GM18511 (cell line): ENCODE results near the gene LRRC1.
A peak's percentile ranks its signal among the peaks of the same experiment; 100 is the strongest.

Experiments used
- ATAC-seq: cut with Tn5 transposase; IDR thresholded peaks from one replicate; pipeline ENCODE4 v1.9.1; 2021; ENCODE audit warnings: mild to moderate bottlenecking, moderate library complexity; ENCODE audit not compliant: unreplicated experiment

LRRC1 gene

DNA sequence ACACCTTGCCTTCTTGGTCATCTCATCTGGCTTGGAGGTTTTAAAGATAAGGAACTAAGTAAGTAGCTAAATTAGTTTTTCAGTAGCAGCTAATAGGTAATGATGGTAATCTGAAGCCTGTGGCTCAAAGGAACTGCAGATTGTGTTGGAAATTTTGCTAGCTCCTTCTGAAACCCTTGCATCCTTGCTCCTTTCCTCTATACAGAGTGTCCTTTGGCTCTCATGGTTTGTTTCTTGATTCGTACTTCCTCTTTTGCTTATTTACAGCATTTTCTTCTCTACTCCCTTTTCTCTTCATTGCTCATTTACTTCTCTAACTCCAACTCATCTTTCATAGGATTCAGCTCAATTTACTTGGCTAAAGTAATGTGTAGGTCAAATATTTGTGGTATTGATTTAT is 19.0 kb downstream of the LRRC1 start:
- ATAC-seq = no peak

DNA sequence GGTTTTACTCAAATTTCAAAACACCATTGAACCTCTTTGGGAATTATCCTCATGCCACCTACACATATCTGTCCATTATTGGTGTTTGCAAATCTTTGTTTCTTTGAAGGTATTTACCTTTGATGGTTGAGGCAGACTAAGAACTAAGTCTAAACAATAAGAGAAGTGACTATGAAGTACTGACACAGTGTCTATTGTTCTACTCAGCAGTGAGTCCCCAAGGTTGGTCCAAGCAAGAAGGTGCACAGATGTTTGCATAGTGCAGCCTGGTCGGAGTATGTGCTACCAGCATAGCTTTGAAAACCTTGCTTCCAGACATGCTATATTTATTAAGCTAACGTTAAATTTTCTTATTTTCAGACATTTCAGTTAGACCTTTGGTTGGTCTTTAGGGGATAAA is 19.5 kb downstream of the LRRC1 start:
- no peak for ATAC-seq

DNA sequence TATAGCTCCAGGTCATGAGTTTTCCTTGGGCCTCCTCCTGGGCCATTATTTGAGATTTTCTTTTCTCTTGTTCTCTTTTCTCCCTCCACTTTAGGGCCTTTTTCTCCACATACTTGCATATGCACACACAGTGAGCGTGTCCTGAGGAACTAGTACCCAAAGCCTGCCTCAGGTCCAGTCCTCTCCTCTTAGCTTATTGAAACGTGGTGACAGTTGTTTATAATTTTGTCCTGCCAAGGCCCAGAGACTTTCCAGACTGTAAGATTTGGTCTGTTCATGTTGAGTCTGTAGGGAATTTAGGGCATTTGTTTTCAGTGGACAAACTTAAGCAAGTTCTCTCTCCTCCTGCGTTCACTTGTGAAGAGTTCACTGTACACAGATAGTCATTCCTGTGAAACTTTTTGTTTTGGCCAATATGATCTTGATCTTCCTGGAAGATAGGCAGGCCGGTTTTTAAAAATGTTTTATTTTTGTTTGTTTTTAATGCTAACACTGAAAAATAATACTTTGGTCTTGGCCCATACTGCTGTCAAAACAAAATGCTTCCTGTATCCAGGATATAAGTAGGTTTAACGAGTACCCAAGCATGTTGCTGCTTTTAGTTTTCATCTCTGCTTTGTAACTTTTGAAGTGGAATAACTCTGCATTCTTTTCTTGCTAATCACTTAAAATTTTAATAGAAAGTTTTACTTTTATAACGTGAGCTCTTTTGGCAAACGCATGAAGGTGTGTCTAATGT is 20.7 kb downstream of the LRRC1 start:
- no peak for ATAC-seq

DNA sequence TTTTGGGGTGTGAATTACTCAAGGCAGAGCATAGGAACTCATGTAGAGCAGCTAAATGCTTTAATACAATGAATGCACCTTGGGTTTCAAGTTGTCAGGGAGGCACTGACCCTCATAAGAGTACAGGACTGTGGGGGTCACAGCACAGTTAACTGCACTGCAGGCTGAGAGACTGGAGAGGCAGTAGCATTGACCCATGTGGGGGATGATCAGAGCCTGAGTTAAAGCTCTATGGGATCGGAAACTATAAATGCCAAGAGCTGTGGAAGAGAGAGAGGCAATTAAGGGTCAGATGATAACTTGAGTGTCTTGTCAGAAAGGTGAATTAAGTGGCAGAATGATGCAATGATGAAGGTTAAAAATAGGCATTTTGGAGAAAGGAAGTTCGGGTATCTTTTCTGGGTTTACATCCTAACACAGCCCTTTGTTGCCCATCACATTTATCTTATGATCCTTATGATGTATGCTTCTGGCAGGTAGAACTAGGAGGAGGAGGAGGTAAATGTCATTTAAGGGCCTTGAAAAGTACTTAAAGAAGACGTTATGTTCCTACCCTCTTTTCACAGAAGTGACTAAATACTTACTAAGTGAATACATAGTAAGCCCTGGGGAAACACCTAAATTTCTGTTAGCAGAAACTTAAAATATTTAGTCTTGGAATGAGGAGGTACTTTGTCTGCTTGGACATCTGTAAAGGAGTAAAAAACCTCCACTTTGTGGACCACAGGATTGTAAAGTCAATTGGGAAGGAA is 24.2 kb downstream of the LRRC1 start:
- ATAC-seq = no peak

DNA sequence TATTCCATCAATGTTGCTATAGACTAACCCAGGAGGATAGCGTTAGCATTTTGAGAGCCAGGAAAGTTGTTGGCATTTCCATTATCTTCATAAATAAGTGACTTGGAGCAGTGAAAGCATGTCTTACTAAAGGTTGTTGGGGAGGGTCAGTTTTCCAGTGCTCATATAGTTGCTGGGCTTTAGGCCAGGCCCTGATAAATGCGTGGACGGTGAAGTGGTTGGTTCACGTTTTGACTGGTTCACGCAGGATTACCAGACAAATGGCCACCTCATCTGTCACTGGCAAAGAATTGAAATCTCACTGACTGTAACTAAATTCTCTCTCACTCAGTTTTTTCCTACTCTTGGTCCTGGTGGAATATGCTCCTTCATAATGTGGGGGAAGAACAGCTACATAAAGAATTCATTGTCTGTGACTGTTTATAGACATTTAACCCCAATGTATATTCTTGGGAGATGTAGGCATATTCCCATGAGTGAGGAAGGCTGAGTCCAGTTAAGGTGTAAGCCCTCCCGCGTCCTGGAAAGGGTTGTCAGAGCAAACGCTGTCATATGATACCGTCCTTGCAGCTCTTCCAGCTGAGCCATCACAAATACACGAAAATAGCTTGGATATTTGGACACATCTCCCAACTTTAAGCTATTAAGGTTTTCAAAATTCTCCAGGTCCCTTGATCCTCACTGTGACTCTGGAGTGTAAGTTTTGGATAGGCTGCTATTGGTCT is 27.8 kb downstream of the LRRC1 start:
- no peak for ATAC-seq

DNA sequence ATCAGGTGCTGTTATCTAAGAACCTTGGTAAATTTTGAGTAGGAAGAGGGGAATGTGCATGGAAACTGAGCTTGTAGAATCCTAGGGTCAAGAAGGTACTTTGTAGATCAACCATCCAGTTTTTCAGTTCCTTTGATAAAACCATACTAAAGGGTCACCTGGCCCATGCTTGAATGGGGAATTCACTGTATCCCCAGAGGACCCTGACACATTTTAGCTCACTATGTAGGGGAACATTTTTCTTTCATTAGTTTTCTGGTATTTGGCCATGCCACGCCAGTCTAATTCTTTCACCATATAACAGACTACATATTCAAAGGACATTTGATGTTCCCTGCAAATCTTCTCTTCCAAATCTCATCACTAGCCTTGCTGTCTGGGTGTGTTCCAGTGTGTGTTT is 29.9 kb downstream of the LRRC1 start:
- ATAC-seq = no peak

- ATAC-seq = peak; percentile 67
Observed at GRCh38 chr6:53825532-53826321, 30.9 kb downstream of the LRRC1 start.

GRCh38 chr6:53827531-53827930 is 32.7 kb downstream of the LRRC1 start:
- no peak for ATAC-seq

GRCh38 chr6:53828215-53828614 is 33.4 kb downstream of the LRRC1 start:
- ATAC-seq = no peak

DNA sequence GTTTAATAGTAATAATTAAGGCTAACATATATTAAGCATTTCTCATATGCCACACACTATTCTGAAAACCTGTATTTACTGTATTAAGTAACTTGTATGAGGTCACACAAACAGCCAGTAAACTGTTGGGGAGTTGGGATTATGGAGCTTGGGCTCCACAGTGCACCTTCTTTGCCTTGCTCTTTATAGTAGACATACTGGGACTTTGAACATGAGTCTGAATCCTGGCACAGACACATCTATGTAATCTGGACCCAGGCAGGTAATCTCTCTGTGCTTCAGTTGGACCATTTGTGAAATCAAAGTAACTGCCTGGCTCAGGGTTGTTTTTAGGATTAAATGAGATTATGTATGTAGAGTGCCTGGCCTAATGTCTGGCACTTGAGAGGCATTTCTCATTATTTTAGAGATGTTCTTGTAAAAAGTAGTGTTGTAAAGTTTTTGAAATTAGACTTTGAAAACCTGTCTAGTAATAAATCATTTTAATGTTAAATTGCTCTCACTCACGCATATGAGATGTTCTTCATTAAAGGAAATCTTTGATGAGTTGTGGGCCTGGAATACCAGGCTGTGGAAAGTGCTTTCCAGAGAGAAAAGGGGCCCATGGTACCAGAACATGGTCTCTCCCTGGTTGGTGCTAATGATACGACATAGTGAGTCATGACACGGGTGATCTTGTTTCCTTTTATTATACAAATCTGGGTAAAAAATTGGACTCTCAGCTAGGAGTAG is 34.3 kb downstream of the LRRC1 start:
- ATAC-seq = no peak

- ATAC-seq = no peak
Observed at GRCh38 chr6:53829698-53830221, 35.0 kb downstream of the LRRC1 start.

DNA sequence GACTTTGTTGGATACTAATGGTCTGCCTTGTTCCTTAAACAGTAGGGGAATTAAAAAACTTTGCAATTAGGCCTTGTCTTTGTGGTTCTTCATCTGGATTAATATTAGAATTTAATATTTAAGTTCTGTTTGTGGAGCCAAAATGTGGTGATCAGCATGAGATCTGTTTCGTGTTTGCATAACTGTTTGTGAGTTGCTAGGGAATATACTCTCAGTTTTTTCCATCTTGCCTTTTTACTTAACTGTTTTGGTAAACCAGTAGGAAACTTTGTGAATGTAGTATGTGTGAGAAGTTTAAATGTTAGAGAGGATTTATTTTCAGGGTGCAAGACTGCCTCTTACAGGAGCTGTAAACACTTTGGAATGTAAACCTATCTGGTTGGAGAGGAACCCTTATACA is 35.6 kb downstream of the LRRC1 start:
- no peak for ATAC-seq

DNA sequence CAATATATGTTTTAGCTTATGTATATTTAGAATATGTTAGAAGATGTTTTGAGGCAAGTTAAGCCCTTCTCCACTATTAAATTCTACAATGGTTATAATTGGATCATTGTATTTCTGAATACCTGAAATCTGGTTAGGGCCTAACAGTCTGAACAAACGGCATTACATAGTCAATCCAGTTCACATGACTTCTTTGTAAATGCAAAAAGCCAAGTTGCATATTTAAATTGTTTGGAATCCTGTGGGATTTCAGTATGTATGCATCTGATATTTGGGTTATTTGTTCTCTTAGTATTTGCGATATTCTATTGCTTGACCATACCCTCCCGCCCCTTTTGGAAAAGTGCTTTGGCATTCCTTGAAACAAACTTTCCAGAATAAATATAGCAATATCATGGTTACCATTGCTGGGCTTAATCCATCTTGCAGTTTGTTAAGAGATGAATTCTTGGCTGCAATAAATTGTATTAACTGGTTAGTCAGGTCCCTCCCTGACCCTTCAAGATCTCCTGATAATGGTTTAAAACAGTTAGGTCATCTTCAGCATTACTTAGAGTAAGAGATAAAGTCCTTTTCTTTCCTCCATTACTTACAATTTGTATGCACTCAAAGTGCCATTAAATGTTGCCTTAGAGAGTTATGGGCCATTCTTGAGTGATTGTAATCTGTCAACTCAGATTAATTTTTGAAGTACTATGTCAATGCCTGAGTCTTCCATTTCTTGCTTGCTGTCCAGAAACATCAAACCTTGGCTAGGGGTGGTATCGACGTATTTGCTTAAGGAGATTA is 36.5 kb downstream of the LRRC1 start:
- no peak for ATAC-seq

- ATAC-seq = no peak
Observed at GRCh38 chr6:53831936-53832660, 37.3 kb downstream of the LRRC1 start.

DNA sequence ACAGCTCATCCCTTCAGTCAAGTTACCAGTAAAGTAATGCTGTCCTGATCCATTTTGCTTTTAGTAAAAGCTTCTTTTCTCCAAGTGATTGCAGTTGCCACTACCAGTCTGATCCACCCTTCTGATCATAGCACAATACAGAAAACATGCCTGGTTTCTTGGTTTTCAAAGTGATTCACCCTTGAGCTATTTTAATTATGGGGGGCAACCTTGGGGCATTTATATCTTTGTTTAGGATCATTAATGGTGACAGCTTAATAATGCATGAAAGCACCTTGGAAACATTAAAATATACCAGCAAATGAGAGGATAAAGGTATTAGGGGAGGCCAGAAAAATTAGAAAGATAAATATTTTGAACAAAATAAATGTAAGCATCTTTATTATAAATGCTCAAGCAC is 38.4 kb downstream of the LRRC1 start:
- ATAC-seq = no peak

DNA sequence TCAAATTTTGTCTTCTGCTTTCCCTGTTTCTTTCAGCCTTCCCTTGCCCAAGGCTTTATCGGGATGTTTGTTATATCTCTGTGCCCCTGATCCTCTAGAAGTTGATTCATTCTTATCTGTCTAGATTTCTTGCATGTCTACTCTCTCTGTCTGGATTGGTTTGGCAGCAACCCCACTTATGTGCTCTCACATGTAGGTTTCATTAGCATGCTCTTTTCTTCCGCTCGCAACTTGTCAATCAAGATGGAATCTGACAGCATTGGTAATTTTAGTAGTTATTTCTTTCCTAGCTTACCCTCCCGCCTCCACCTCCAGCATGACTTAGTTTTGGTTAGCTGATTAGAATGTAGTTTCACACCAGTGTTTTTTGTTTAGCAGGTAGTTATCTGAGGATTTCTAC is 39.3 kb downstream of the LRRC1 start:
- ATAC-seq = no peak

- peak; percentile 59 for ATAC-seq
Observed at GRCh38 chr6:53837865-53838769, 43.3 kb downstream of the LRRC1 start.

DNA sequence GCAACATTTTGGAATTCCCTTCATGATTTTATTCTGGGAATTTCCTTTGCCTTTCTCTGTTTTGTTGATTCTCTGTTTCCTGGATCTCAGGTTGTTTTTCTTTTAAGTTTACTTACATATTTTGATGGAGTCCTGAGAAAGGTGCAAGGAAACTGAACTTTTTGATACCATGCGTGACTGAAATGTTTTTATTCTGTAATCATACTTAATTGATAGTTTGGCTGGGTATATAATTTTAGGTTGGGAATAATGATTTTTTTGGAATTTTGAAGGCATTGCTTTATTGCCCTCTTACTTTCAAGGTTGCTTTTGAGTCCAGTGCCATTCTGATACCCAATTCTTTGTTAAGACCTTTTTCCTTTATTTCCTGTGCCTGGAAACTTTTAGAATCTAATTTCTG is 45.2 kb downstream of the LRRC1 start:
- no peak for ATAC-seq
